ENCODE measurements around the gene HBA2.
"Not testable (repeated sequence)": the region's sequence is repeated elsewhere in the genome, so short reads cannot be mapped to it uniquely, and the experiment has no call there.

The HBA2 gene

DNA sequence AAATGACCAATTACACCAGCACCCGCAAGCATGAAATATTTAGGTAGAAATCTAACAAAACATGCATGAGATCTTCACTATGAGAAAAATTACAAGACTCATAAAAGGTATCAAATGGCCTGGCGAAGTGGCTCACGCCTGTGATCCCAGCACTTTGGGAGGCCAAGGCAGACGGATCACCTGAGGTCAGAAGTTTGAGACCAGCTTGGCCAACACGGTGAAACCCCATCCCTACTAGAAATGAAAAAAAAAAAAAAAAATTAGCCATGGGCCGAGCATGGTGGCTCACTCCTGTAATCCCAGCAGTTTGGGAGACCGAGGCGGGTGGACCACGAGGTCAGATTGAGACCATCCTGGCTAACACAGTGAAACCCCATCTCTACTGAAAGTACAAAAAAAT lies 31.4 kb downstream of the HBA2 start:
- not testable (repeated sequence) for H3K4me3 ChIP-seq (ENCODE audit: low read depth, low read length); H3K79me2 ChIP-seq (ENCODE audit: control insufficient read depth, insufficient read depth, low read length, unreplicated experiment); H3K27ac ChIP-seq (ENCODE audit: low read depth, low read length); H3K27me3 ChIP-seq (ENCODE audit: insufficient read depth, low read length); H3K4me1 ChIP-seq (ENCODE audit: control insufficient read depth, insufficient read depth, low read length, unreplicated experiment); H2AFZ ChIP-seq (ENCODE audit: low read length, unreplicated experiment)
- H3K36me3 ChIP-seq (ENCODE audit: insufficient read depth, low read length) = peaks cover 41% of the 10 kb centered on the region

DNA sequence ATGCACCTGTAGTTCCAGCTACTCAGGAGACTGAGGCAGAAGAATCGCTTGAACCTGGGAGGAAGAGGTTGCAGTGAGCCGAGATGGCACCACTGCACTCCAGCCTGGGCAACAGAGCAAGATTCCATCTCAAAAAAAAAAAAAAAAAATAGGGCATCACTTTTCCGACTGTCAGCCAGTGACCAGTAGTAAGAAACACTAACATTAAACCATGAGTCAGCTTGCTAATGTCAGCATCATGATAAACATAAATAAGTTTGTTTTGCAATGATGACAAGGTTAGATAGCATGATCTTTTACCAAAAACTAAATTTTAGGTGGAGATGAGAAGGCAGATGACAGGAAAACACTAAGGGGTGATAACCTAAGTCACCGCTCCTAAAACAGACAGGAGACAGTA lies 36.7 kb downstream of the HBA2 start:
- H3K27ac ChIP-seq (ENCODE audit: low read depth, low read length); H3K27me3 ChIP-seq (ENCODE audit: insufficient read depth, low read length); H3K4me1 ChIP-seq (ENCODE audit: control insufficient read depth, insufficient read depth, low read length, unreplicated experiment); H2AFZ ChIP-seq (ENCODE audit: low read length, unreplicated experiment); H3K4me3 ChIP-seq (ENCODE audit: low read depth, low read length): not testable (repeated sequence)
- Histone ChIP-seq H3K79me2 (ENCODE audit: control insufficient read depth, insufficient read depth, low read length, unreplicated experiment) (peaks cover 43% of the 10 kb centered on the region), H3K36me3 (ENCODE audit: insufficient read depth, low read length) (peaks cover 38% of the 10 kb centered on the region)

DNA sequence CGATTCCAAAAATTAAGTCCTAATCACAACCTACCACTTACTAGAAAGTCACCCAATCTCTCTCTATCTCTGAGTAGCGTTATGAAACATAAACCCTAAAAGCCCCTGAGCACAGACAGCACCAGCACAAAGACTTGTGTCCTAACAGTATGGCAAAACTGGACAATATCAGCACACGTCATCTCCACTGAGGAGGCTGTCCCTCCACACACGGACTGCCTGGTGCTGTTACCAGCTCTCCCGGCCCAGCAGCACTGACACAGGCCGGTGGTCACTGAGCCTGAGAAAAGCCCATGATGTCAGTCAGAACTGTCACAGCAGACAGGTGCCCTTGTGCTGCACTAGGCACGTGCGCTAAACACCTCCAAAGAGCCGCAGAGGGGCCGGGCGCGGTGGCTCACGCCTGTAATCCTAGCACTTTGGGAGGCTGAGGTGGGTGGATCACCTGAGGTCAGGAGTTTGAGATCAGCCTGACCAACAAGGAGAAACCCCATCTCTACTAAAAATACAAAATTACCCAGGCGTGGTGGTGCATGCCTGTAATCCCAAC lies 39.0 kb downstream of the HBA2 start:
- not testable (repeated sequence) for H3K27ac ChIP-seq (ENCODE audit: low read depth, low read length); H3K27me3 ChIP-seq (ENCODE audit: insufficient read depth, low read length); H3K4me1 ChIP-seq (ENCODE audit: control insufficient read depth, insufficient read depth, low read length, unreplicated experiment); H2AFZ ChIP-seq (ENCODE audit: low read length, unreplicated experiment); H3K4me3 ChIP-seq (ENCODE audit: low read depth, low read length)
- H3K79me2 ChIP-seq (ENCODE audit: control insufficient read depth, insufficient read depth, low read length, unreplicated experiment) = peaks cover 56% of the 10 kb centered on the region
- H3K36me3 ChIP-seq (ENCODE audit: insufficient read depth, low read length) = peaks cover 26% of the 10 kb centered on the region

DNA sequence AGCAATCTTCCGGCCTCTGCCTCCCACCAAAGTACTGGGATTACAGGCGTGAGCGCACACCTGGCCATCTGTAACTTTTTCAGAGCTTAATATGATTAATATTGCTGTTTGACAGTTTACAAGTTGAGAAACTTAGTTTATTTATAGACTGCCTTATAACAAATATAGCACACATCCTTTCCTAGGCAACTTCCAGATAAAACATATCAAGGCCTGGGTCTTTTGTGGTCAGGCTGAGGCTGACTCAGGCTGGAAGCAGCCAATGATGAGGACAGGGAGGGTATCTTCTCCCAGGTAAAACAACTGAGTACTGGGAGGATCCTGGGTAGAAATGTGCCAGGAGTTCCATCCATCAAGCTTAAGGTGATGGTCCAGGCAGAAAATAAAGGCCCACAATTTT lies 40.3 kb downstream of the HBA2 start:
- H3K4me3 ChIP-seq (ENCODE audit: low read depth, low read length) = no peak overlapping the region
- H3K4me1 ChIP-seq (ENCODE audit: control insufficient read depth, insufficient read depth, low read length, unreplicated experiment) = peaks cover 2% of the 10 kb centered on the region
- H3K27me3 ChIP-seq (ENCODE audit: insufficient read depth, low read length) = no peaks in the 10 kb centered on the region
- peaks cover 25% of the 10 kb centered on the region for H3K36me3 ChIP-seq (ENCODE audit: insufficient read depth, low read length)
- H3K79me2 ChIP-seq (ENCODE audit: control insufficient read depth, insufficient read depth, low read length, unreplicated experiment) = peaks cover 61% of the 10 kb centered on the region
- H2AFZ ChIP-seq (ENCODE audit: low read length, unreplicated experiment) = no peak overlapping the region
- H3K27ac ChIP-seq (ENCODE audit: low read depth, low read length) = no peak overlapping the region

DNA sequence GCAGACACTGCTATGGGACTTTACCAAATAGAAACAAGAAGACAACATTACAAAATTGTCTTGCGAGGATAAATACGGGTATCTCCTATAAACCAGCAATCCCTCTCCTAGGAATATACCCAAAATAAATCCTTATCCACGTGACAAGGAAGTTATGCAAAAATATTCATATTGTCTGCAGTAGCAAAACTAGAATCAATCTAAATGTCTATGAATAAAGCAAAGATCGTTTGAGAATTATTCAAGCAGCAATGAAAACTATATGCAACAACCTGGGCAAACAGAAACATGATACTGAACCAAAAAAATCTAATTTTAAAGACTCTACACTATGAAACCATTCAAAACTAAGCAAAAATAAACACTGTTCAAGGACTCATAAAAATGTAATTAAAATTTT lies 47.3 kb downstream of the HBA2 start:
- no peak overlapping the region for H3K4me3 ChIP-seq (ENCODE audit: low read depth, low read length)
- no peaks in the 10 kb centered on the region for H3K27me3 ChIP-seq (ENCODE audit: insufficient read depth, low read length)
- H3K79me2 ChIP-seq (ENCODE audit: control insufficient read depth, insufficient read depth, low read length, unreplicated experiment) = peaks cover 66% of the 10 kb centered on the region
- H3K4me1 ChIP-seq (ENCODE audit: control insufficient read depth, insufficient read depth, low read length, unreplicated experiment) = no peaks in the 10 kb centered on the region
- H3K27ac ChIP-seq (ENCODE audit: low read depth, low read length) = no peak overlapping the region
- peaks cover 21% of the 10 kb centered on the region for H3K36me3 ChIP-seq (ENCODE audit: insufficient read depth, low read length)
- H2AFZ ChIP-seq (ENCODE audit: low read length, unreplicated experiment) = no peak overlapping the region

Data from ACC112 (cell line).